ENCODE data around the gene CCDC57.

The CCDC57 gene

DNA sequence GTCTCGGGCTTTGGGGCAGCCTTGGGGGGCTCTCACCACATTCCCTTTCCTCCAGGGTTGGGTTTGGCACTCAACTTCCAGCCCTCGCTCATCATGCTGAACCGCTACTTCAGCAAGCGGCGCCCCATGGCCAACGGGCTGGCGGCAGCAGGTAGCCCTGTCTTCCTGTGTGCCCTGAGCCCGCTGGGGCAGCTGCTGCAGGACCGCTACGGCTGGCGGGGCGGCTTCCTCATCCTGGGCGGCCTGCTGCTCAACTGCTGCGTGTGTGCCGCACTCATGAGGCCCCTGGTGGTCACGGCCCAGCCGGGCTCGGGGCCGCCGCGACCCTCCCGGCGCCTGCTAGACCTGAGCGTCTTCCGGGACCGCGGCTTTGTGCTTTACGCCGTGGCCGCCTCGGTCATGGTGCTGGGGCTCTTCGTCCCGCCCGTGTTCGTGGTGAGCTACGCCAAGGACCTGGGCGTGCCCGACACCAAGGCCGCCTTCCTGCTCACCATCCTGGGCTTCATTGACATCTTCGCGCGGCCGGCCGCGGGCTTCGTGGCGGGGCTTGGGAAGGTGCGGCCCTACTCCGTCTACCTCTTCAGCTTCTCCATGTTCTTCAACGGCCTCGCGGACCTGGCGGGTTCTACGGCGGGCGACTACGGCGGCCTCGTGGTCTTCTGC, 24.6 kb upstream of the CCDC57 start:
- FAIRE-seq = no peak

DNA sequence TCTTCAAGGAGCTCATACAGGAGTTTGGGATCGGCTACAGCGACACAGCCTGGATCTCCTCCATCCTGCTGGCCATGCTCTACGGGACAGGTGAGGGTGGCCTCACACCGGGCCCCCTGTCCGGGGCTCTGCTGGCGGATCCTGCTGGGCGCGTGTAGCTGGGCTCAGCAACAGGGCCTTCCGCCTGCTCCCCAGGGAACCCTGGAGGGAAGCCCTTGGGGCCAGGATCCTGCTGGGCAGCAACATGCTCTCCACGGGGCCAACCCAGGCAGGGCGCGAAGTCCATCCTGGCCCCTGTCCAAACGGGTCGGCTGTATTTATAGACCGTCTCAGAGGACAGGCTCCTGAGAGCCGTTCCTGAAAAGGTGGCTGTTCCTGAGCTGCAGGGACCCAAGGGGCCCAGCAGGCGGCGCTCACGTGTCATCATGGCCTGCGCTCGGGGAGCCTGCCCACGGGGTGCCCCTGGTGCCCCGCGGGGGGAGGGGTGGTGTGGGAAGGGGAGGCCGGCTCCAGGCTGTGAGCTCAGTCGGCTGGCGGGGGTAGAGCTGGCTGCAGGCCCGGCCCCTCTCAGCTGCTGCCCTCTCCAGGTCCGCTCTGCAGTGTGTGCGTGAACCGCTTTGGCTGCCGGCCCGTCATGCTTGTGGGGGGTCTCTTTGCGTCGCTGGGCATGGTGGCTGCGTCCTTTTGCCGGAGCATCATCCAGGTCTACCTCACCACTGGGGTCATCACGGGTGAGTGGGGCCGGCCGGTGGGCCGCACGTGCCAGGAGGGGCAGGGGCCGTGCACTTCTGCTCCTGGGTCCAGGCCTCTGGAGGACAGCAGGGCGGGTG, 23.7 kb upstream of the CCDC57 start:
- DNase-seq (ENCODE audit: insufficient read length, low spot score) = no peak
- FAIRE-seq = no peak

More for the DNA sequence above, 24.6 kb upstream of the CCDC57 start:
- DNase-seq (ENCODE audit: insufficient read length, low spot score) = no peak

DNA sequence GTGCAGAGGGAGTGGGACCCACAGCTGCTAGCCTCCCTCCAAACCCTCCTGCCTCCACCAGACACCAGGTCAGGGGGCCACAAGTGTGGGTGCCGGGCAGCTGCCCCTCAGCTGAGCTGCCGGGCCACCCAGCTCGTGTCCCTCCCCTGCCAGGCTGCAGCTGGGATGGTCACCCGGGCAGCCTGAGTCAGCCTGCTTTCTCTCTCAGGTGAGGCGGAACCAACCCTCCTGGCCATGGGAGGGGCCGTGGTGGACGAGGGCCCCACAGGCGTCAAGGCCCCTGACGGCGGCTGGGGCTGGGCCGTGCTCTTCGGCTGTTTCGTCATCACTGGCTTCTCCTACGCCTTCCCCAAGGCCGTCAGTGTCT, 23.1 kb upstream of the CCDC57 start:
- DNase-seq (ENCODE audit: insufficient read length, low spot score) = no peak
- no peak for FAIRE-seq

DNA sequence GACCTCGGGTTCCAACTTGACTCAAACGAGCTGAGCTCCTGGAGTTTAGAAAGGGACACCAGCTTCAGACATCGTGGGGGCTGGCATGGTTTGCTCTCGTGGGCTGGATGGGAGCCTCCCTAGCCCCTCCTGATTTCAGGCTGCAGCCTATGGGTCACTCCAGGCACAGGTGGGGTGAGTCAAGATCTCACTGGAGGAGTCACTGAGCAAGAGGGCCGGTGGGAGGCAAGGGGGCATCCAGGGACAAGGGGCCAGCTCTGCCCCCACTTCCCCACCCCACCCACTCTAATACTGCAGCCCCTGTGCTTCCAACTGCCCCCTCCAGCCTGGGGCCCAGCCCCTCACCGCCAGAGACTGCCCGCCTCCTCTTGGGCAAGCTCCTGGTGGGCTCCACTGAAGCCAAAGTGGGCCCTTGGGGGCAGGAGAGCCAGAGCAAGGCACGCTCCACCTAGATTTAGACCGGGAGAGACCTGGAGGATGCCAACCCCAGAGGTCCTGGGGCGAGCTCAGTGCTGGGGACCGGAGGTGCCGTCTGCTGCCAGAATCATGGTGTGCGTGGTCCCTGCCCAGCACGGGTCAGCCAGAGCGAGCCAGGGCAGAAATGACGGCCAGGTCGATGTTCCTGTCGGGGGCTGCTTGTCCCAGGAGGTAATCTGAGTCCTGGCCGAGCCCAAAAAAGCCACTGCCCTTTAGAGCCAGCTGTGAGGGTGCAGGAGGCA, 22.6 kb upstream of the CCDC57 start:
- FAIRE-seq (no peak), DNase-seq (ENCODE audit: insufficient read length, low spot score) (no peak)

DNA sequence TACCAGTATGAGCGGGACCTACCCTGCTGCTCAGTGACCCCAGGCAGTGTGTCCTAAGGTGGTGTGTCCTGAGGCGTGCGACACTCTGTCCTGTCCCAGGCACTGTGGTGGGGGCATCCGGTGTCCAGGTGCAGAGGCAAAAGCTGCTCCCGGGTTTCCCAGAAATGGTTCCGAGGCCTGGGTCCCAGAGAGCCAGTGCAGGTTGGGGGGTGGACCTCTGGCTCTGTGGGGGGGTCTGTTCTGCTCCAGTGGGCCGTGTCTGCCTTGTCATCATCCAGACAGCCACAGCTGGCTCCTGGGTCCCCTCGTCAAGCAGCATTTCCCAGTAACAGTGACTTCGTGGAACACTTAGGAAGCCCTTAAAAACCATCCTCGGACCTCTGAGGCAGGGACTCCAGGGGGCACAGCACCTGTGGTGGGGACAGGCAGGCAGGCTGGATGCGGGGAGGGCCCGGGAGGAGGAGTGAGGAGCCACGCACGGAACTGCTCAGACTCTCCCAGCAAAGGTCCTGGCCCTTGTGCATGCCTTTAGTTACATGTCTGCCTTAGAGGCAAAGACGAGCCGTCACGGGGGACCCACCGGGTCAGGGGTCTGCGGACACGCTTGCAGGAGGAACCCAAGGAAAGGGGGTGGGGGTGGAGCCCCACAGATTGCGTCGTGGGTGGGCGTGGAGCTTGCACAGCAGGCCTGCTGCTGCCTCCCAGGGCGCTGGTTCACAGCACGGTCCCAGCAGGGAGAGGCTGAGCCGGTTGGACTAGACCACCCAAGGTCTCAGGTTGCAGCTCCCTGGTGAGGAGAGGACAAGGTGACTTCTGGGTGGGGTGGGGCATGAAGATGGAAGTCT, 21.8 kb upstream of the CCDC57 start:
- DNase-seq (ENCODE audit: insufficient read length, low spot score) = no peak
- FAIRE-seq = no peak

DNA sequence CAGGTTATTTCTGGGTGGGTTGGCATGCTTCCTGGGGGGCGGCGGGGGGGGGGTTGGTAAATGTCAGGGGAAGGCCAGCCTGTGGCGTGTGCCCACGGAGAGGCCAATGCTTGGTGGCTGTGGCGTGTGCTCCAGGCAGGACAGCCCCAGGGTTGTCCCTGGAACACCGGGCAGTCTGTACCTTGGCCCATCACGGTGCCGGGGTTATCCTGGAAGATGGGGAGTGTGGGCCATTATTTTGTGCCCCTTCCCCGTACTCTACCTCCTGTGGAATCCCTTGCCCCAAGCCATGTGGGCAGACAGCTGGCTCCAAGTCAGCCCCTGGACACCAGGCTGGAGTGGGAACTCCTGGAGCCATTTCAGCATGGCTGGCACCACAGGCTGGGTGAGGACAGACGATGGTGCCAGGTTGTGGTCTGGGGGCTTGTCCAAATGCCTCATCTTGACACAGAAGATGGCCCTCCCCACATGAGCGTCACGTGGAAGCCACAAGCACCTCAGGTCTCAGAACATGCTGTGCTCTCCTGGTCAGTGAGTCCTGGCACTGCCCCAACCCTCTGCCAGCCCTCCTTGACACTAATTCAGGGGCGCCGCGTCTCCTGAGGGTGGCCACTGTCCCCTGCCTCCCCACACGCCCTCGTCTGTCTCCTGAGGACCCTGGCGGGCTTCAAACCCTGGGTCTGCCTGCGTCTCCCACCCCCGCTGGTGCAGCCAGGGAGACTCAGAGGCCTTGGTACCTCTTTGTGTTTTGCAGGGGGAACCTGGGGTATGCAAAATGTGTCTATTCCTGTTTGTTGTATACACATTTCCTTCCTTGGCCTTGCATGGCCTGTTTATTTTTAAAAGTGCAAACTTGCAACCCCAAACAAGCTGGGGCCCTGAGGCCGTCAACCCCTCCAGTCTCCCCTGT, 20.5 kb upstream of the CCDC57 start:
- no peak for FAIRE-seq

DNA sequence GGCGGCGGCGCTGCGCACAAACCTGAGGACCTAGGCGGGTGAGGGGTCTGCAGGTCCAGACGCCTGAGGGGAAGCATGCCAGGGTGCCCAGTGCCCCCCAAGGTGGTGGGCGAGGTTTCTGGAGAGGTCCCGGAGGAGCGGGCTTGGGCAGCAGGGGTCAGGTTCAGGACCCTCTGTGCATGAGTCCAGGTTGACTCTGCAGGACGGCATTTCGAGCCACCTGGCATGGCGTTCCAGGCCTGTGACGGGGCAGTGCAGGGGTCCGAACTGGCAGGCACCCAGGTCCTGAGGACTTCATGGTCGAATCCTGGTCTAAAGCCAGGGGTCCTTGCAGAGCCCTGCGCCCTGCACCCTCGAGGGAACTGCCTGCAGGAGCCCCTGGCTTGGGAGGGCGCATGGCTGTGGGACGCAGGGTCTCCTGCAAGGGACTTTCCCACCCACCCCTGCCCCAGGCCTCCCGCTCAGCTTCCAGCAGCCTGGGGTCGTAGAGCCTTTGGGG, 19.7 kb upstream of the CCDC57 start:
- no peak for DNase-seq (ENCODE audit: insufficient read length, low spot score)
- no peak for FAIRE-seq

More for the DNA sequence above, 20.5 kb upstream of the CCDC57 start:
- no peak for DNase-seq (ENCODE audit: insufficient read length, low spot score)

DNA sequence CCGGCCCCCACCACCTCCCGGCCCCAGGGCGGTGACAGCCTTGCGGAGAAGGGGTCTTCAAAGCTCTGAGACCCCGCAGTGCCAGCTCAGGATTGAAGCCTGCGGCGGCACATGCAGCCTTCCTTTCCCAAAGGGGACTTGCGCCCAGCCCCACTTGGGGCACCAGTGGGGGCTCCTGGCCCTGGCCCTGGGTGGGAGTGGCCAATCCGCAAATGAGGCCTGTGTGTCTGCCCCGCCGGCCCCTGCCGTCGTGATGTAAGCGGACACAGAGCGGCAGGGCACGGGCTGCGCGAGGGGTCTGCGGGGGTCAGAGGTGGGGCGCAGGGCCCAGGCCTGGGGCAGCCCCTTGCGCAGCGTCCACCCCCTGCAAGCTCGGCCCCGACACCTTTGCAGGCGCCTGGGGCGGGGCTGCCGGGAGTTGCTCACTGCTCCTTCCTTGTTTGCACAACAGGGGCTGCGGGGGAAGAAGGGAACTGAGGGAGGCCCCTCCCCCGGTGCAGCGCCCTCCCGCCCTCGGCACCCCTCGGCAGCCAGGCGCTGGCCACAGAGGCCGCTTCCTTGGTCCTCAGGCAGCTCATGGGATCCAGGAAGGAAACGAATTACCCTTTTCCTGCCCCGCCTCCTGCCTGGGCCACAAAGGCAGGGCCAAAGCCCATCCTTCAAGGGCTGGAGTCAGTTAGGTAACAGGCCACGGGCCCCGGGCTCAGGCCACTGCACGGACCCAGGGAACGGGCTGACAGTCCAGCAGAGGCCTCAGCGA, 19.1 kb upstream of the CCDC57 start:
- FAIRE-seq (no peak), DNase-seq (ENCODE audit: insufficient read length, low spot score) (no peak)

DNA sequence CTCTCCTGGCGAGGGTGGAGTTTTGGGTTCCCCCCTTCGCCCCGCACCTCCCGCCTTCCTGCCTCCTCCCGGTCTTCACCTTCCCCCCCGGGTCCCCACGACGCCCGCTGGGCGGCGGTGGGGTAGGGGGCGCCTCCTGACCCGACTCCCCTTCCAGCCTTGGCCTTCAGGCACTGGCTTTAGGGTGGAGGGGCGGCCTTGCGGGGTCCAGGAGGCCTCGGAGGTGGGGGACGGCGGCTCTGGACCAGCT, 18.6 kb upstream of the CCDC57 start:
- FAIRE-seq = no peak
- DNase-seq (ENCODE audit: insufficient read length, low spot score) = no peak

DNA sequence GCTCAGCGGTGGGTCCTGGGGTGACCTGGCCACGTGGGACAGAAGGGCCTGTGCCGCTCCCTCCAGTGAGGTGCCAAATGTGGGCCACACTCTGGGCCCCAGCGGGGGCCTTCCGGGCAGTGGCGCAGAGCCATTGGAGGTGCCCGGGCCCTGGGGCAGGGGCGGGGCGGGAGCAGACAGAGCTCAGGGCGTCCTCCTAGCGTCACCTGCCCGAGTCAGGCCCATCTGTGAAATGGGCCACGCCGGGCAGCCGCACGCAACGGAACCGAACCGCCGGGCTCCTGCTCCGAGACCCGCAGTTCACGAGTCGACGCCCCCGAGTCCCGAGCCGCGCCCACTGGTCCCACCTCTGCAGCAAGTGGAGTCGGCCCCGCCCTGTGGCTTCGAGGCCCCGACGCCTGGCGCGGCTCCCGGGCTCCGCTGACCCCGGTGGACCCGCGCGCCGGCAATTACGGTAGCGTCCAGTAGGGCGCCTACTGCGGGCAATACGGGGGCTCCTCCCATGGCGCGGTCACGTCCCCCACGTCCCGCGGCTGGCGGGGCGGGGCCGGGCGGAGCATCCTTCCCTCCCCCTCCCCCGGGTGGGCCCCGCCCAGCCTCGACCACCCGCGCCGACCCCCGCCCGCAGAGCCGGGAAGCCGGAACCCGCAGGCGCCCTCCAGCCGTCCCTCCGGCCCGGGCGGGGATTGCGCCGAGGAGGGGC, 18.1 kb upstream of the CCDC57 start:
- DNase-seq (ENCODE audit: insufficient read length, low spot score) (no peak), FAIRE-seq (no peak)

DNA sequence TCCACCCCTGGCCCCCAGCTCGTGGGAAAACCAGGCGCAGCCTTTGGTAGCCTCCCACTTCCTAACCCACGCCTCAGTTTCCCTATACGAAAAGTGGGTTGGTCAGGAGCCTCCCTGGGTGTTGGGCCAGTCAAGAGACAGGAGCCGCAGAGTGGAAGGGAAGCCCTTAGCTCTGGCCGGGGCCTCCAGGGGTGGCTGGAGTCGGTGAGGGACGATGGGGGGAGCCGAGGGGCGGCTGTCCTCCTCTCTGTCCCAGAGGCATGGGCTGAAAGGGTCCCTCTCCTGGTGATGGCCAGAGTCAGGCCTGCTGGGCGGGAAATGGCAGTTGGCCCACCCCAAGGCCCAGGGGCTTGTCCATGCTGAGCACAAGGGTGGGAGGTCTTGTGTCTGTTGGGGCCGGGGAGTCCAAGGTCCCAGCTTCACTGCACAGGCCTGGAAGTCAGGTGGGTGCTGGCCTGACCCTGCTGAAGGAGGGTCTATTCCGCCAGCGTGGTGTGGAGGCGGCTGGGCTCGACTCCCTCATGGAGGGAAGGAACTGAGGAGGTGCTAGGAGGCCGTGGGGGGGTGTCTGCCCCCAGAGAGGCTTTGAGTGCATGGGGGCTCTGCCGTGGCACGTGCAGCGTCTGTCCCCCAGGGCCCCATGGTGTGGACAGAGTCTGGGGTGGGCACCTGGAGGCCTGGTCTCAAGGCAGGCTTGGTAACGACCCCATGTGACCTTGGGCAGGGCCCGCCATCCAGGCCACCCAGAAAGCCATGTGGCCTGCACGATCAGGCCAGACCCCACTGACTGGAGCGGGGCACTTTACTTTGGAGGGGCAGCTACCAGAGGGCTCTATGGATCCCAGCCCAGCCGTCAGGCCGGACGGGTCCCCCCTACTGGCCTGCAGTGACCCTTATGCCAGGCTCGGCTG, 17.3 kb upstream of the CCDC57 start:
- FAIRE-seq (no peak), DNase-seq (ENCODE audit: insufficient read length, low spot score) (no peak)

DNA sequence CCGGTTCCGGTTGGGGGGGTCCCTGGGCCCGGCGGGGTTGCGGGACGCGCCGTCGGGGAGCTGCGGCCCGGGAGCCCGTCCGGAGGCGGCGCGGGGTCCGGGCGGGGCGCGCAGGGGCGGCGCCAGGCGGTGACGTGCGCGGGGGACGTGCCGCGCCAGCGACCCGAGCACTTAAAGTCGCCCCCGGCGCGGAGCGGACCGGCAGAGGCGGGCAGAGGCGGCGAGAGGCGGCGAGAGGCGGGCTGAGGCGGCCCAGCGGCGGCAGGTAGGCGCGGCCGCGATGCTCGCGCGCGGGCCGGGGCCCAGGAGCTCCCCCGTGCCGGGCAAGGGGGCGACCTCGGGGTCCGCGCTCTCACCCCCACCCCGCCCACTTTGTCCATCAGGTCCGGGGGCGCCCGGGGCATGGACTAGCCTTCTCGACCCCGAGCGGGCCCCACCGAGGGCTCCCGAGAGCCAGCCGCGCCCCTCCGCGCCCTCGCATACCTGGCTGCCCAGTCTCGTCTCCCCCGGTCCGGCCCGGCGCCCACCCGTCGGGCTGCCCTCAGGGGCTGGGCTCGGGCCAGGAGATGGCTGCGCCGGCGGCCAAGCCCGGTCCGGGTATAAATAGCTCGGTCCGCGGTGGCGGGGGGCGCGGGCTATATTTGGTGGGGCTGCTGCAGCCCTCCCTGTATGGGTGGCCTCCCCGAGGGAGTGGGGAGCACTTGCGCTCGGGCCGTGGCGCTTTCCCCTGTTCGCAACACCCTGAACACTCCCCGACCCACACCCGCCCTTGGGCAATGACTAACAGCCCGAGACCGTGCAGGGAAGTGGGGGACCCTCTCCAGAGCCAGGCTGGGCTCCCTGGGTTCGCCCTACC, 16.4 kb upstream of the CCDC57 start, which contains the start of gene SLC16A3:
TSS of gene SLC16A3 (plus strand) at position 201 of the 856 bp plus-strand sequence. CDS start 6,967 bp downstream, outside the sequence.
- peak; percentile 75 for DNase-seq (ENCODE audit: insufficient read length, low spot score)
- peak; percentile 84 for FAIRE-seq

DNA sequence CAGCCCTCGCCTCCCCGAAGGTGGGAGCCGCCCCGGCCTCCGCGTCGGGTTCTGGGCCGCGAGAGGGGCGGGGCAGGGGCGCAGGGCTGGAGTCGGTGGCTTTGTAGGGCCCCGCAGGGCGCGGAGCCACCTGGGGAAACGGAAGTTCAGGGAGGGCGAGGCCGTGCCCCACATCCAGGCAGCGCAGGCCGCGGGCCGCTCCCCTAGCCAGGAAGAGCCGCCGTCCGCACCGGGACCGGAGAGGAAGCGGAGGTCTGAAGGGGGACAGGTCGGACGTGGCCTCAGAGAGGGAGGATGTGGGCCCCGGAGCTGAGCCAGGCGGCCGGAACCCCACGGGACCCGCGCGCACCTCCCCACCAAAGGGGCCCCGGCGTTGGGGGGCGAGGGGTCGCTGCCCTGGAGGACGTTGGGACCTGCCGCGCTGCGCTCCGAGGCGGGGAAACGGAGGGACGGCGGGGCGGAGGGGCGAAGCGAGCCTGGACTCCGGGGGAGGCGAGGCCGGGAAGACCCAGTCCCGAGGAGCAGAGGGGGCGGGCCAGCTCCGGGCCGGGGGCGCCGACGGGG, 15.7 kb upstream of the CCDC57 start:
- no peak for DNase-seq (ENCODE audit: insufficient read length, low spot score)
- FAIRE-seq = no peak

DNA sequence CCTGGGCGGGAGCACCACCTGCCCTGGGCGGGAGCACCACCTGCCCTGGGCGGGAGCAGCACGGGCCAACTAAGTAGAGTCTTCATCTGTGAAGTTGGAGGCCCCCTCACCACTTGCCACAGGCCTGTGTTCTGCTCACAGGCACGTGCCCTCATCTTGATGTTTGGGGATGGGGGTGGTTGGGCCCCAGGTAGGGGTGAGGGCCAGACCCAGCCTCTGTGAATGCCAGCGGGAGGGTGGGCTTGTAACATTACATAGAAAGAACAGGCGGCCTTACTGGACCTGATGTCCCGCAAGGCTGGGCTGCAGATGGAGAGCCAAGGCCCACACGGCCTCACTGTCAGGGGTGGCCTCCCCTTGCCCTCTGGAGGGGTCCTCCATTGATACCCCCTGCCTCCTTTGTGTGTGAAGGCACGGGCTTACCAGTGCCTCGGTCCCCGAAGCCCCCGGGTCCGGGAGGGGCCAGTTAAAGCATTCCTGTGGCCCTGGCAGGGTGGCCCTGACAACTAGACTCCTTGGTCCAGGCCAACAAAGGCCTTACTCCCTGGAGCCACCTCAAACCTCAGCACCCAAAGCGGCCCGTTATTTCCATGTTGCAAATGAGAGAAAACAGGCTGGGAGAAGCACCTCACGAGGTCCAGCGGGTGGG, 15.1 kb upstream of the CCDC57 start:
- FAIRE-seq (no peak), DNase-seq (ENCODE audit: insufficient read length, low spot score) (no peak)

DNA sequence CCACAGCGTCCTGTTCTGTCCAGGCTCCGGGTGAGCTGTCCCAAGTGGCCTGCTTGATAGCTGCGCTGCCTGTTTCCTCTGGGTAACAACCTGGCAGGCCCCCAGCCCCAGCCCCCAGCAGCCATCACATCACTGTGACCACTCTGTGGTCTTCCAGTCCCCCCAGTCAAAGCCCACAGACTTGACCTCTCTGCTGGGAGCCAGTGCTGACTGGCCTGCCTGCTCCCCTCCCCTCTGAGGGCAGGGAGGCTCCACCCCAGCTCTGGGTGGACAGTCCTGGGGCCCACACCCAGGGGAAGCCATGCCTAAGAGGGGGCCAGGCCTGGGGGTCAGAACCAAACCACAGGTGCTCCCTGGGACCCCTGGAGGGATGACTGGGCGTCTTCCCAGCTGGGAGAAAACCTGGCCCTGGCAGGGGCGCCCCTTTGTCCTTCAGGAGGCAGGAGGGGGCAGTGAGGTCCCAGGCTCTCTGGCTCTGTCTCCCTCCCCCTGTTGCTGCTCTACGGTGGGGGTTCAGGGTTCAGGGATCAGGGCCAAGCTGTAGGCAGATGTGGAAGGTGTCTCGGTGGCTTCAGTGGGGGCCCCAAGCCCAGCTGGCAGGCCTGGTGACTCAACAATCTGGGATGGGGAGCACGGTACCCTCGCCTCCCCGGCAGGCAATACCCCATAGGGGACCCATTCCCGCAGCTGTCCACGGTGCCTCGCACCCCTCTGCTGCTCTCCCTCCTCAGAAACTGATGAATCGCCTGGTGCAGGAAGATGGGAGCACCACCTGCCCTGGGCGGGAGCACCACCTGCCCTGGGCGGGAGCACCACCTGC, 14.4 kb upstream of the CCDC57 start:
- FAIRE-seq (no peak), DNase-seq (ENCODE audit: insufficient read length, low spot score) (no peak)

All from HTR-8/SVneo (cell line).